H1 (cell line): ENCODE results near the gene RASGEF1B. TPM values are rescaled to one million over a fixed set of nuclear protein-coding genes. Genes with fewer than 3 reads are reported as not detected.

ENCODE experiments used
- BACH1 ChIP-seq: IDR thresholded peaks from 2 replicates; pipeline ENCODE4 v1.6.1; 2012; ENCODE audit warnings: low read length, improper control_type of control experiment
- SP1 ChIP-seq: IDR thresholded peaks from 2 replicates; pipeline ENCODE4 v1.6.1; 2011; ENCODE audit warnings: low read depth, low read length
- SRF ChIP-seq: IDR thresholded peaks from 2 replicates; pipeline ENCODE4 v1.6.1; 2011; ENCODE audit warnings: mild to moderate bottlenecking, low read depth, low read length, moderate library complexity
- TAF7 ChIP-seq: optimal IDR thresholded peaks from 2 replicates; pipeline ENCODE3; 2011; ENCODE audit warnings: low read depth, mild to moderate bottlenecking, inconsistent platforms, low read length, moderate library complexity, borderline replicate concordance
- polyA plus RNA-seq, 7 experiments: library from polyadenylated mRNA; depleted of rRNA in 3 of 7; stranded (reverse) in 5 of 7; unstranded in 2 of 7; fragments of >200 nt in 5 of 7; fragments of 200-250 nt in 2 of 7; gene quantifications; 1 replicate in 5 of 7; 2 replicates in 1 of 7; 4 replicates in 1 of 7; pipeline versions ENCODE4 v1.2.1 to v1.2.3, GENCODE V29; 2011 to 2013; ENCODE audit warnings: missing spikeins in 2 of 7, mixed read lengths in 2 of 7
- total RNA-seq: library from RNA; stranded (reverse); fragmentation: NEBNext Ultra II Directional; extraction: Animal tissue kit (Norgen Biotek cat#: 25700); gene quantifications from 2 replicates; pipeline ENCODE4 v1.2.1, GENCODE V29; 2021

RASGEF1B gene
- total and polyA plus RNA-seq, 2 of the 8 experiments (the other 6 are each of a cell fraction or from before 2014, with no cell fraction given), result 1.6 to 4.7 TPM

GRCh38 chr4:81486502-81486901 is 14.8 kb upstream of the RASGEF1B start (continued):
- TF ChIP-seq SP1, result 0 out of 2 replicates have a peak, but pooled peaks have one; percentile 35
- TF ChIP-seq BACH1, result no peak
- no peak for TF ChIP-seq SRF
- TF ChIP-seq TAF7, result no peak
